BLaER1 treated with 17β-estradiol and CSF1 and Interleukin-3, amounts not matched to agents 10 nM and 100 nM (cell line): Measurements from ENCODE around the gene USP3.

Experiments used
- H3K27ac ChIP-seq, 11 experiments: shearing (Covaris generic); formaldehyde crosslinking; 2 replicates each; pipeline ENCODE4 v1.8.1; 2022
- H3K27me3 ChIP-seq, 11 experiments: shearing (Covaris generic); formaldehyde crosslinking; 2 replicates each; pipeline ENCODE4 v1.8.1; 2022
- H3K36me3 ChIP-seq, 11 experiments: shearing (Covaris generic); formaldehyde crosslinking; 2 replicates each; pipeline ENCODE4 v1.8.1; 2022
- H3K4me1 ChIP-seq, 10 experiments: shearing (Covaris generic); formaldehyde crosslinking; 2 replicates each; pipeline ENCODE4 v1.8.1; 2022
- H3K4me2 ChIP-seq, 11 experiments: shearing (Covaris generic); formaldehyde crosslinking; 2 replicates each; pipeline ENCODE4 v1.8.1; 2022
- H3K4me3 ChIP-seq, 10 experiments: shearing (Covaris generic); formaldehyde crosslinking; 2 replicates each; pipeline ENCODE4 v1.8.1; 2022
- H3K9ac ChIP-seq, 11 experiments: shearing (Covaris generic); formaldehyde crosslinking; 2 replicates each; pipeline ENCODE4 v1.8.1; 2022
- H3K9me3 ChIP-seq, 11 experiments: shearing (Covaris generic); formaldehyde crosslinking; replicated peaks in 1 of 11; 2 replicates each; pipeline ENCODE4 v1.8.1; 2022
- H4K20me1 ChIP-seq, 11 experiments: shearing (Covaris generic); formaldehyde crosslinking; 2 replicates each; pipeline ENCODE4 v1.8.1; 2022
- Cebpa-rat ChIP-seq, 11 experiments: shearing (Covaris generic); IDR thresholded peaks; 2 replicates each; pipeline ENCODE4 v1.8.1; 2022

The USP3 gene

GRCh38 chr15:63497642-63498467, 6.5 kb upstream of the USP3 start:
- peak overlapping the region; percentile 99 to 100 (median 100) for H3K27ac ChIP-seq

GRCh38 chr15:63499175-63499549, 5.2 kb upstream of the USP3 start:
- H3K36me3 ChIP-seq: no peaks in the 10 kb centered on the region
- peaks cover 73 to 94% (median 88%) of the 10 kb centered on the region in 10 experiments for H3K4me1 ChIP-seq
- H3K4me3 ChIP-seq: no peak overlapping the region
- H3K9me3 ChIP-seq: no peaks in the 10 kb centered on the region
- H3K9ac ChIP-seq: peak overlapping the region; percentile 65 to 100 (median 82); a peak in 21 of 22 replicates
- peak overlapping the region; percentile 99 to 100 (median 100) for H3K27ac ChIP-seq
- H3K4me2 ChIP-seq: peak overlapping the region; percentile 84 to 96 (median 93)
- TF ChIP-seq Cebpa-rat (IDR thresholded peaks at IDR 0.05): no peak
- H4K20me1 ChIP-seq: no peaks in the 10 kb centered on the region
- no peaks in the 10 kb centered on the region for H3K27me3 ChIP-seq

More at GRCh38 chr15:63497642-63498467, 6.5 kb upstream of the USP3 start:
- Histone ChIP-seq H3K4me2 (peak overlapping the region; percentile 84 to 96 (median 93)), H4K20me1 (no peaks in the 10 kb centered on the region), H3K27me3 (no peaks in the 10 kb centered on the region), H3K4me3 (peak overlapping the region in 8 of 10 experiments; percentile 1 to 68 (median 50); a peak in 12 of 20 replicates), H3K36me3 (no peaks in the 10 kb centered on the region), H3K9me3 (no peaks in the 10 kb centered on the region), H3K4me1 (peaks cover 79 to 100% (median 99%) of the 10 kb centered on the region in 10 experiments), H3K9ac (peak overlapping the region; percentile 65 to 100 (median 82))
- peak; percentile 88 to 100 (median 99) for TF ChIP-seq Cebpa-rat (IDR thresholded peaks at IDR 0.05)

GRCh38 chr15:63499611-63500010, 4.8 kb upstream of the USP3 start:
- Histone ChIP-seq H3K4me2 (peak overlapping the region; percentile 84 to 96 (median 93); a peak in 21 of 22 replicates), H3K4me1 (peaks cover 71 to 89% (median 84%) of the 10 kb centered on the region in 10 experiments), H3K27me3 (no peaks in the 10 kb centered on the region), H3K4me3 (no peak overlapping the region), H3K9ac (peak overlapping the region in 10 of 11 experiments; percentile 71 to 100 (median 82); a peak in 18 of 22 replicates), H4K20me1 (peaks cover 0 to 1% (median 0%) of the 10 kb centered on the region in 11 experiments; a peak in 1 of 22 replicates), H3K27ac (peak overlapping the region; percentile 99 to 100 (median 100)), H3K9me3 (no peaks in the 10 kb centered on the region), H3K36me3 (no peaks in the 10 kb centered on the region)
- no peak for TF ChIP-seq Cebpa-rat (IDR thresholded peaks at IDR 0.05)

GRCh38 chr15:63500265-63501250, 3.8 kb upstream of the USP3 start:
- no peaks in the 10 kb centered on the region for H3K27me3 ChIP-seq
- H4K20me1 ChIP-seq: peaks cover 0 to 11% (median 0%) of the 10 kb centered on the region in 11 experiments; a peak in 6 of 22 replicates
- H3K9ac ChIP-seq: peak overlapping the region; percentile 79 to 100 (median 100)
- peak overlapping the region; percentile 99 to 100 (median 100) for H3K27ac ChIP-seq
- peak overlapping the region; percentile 23 to 66 (median 52); a peak in 18 of 20 replicates for H3K4me3 ChIP-seq
- no peak for TF ChIP-seq Cebpa-rat (IDR thresholded peaks at IDR 0.05)
- no peaks in the 10 kb centered on the region for H3K36me3 ChIP-seq
- peak overlapping the region; percentile 84 to 96 (median 93) for H3K4me2 ChIP-seq
- no peaks in the 10 kb centered on the region for H3K9me3 ChIP-seq
- peaks cover 71 to 80% (median 74%) of the 10 kb centered on the region in 10 experiments for H3K4me1 ChIP-seq

GRCh38 chr15:63501256-63502089, 2.9 kb upstream of the USP3 start:
- Histone ChIP-seq H3K27me3 (no peaks in the 10 kb centered on the region), H3K4me2 (peak overlapping the region; percentile 84 to 96 (median 93)), H4K20me1 (peaks cover 6 to 20% (median 9%) of the 10 kb centered on the region in 11 experiments; a peak in 21 of 22 replicates), H3K9ac (peak overlapping the region; percentile 79 to 100 (median 100)), H3K36me3 (peaks cover 0 to 8% (median 0%) of the 10 kb centered on the region in 11 experiments; a peak in 6 of 22 replicates), H3K4me3 (peak overlapping the region; percentile 23 to 66 (median 52)), H3K4me1 (peaks cover 65 to 76% (median 69%) of the 10 kb centered on the region in 10 experiments), H3K27ac (peak overlapping the region; percentile 99 to 100 (median 100)), H3K9me3 (no peaks in the 10 kb centered on the region)
- no peak for TF ChIP-seq Cebpa-rat (IDR thresholded peaks at IDR 0.05)

GRCh38 chr15:63502137-63502766, 2.1 kb upstream of the USP3 start:
- Histone ChIP-seq H3K9me3 (no peaks in the 10 kb centered on the region), H3K36me3 (peaks cover 0 to 12% (median 4%) of the 10 kb centered on the region in 11 experiments; a peak in 7 of 22 replicates), H3K4me1 (peaks cover 65 to 76% (median 69%) of the 10 kb centered on the region in 10 experiments), H3K9ac (peak overlapping the region; percentile 79 to 100 (median 100)), H3K4me2 (peak overlapping the region; percentile 84 to 96 (median 93)), H3K27me3 (no peaks in the 10 kb centered on the region), H4K20me1 (peaks cover 14 to 27% (median 17%) of the 10 kb centered on the region in 11 experiments), H3K4me3 (peak overlapping the region; percentile 6 to 66 (median 52); a peak in 16 of 20 replicates), H3K27ac (peak overlapping the region; percentile 99 to 100 (median 100))
- TF ChIP-seq Cebpa-rat (IDR thresholded peaks at IDR 0.05): peak in 1 of 11 experiments; percentile 59; a peak in 1 of 22 replicates
